HG03342 (cell line): ENCODE measurements around the gene ACTRT2.

ENCODE experiments used
- ATAC-seq: cut with Tn5 transposase; IDR thresholded peaks from one replicate; pipeline ENCODE4 v1.9.1; 2021; ENCODE audit warnings: mild to moderate bottlenecking, moderate library complexity; ENCODE audit not compliant: unreplicated experiment

ACTRT2 gene

DNA sequence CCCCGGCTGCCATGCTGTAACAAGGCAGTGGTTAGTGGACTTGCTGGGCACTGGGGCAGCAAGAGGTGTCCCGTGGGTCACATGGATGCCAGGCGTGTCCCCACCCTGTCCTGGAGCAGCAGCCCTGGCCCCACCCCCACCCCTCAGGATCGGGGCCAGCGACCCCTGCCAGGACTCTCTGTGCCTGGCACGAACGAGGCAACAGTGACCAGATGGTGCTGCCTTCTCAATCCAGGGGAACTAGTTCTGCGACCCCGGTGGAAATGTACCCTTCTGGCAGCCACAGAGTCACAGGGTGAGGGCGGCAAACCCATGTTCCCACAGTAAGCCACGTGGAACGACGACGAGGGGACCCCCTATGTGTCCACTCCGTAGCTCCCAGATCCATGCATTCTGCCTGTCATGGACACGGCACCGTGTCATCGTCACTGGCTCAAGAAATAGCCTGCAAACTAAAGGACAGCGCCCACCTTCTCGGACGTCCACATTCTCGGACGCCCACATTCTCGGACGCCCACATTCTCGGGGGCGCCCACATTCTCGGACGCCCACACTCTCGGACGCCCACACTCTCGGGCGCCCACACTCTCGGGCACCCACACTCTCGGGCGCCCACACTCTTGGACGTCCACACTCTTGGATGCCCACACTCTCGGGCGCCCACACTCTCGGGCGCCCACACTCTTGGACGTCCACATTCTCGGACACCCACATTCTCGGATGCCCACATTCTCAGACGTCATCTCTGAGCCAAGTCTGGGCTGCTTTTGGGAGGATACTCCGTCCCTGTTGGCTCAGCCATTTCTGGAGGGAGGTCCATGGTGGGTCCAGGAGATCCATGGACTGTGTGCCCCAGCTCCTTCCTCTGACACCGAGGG lies 19.6 kb upstream of the ACTRT2 start:
- no peak for ATAC-seq

DNA sequence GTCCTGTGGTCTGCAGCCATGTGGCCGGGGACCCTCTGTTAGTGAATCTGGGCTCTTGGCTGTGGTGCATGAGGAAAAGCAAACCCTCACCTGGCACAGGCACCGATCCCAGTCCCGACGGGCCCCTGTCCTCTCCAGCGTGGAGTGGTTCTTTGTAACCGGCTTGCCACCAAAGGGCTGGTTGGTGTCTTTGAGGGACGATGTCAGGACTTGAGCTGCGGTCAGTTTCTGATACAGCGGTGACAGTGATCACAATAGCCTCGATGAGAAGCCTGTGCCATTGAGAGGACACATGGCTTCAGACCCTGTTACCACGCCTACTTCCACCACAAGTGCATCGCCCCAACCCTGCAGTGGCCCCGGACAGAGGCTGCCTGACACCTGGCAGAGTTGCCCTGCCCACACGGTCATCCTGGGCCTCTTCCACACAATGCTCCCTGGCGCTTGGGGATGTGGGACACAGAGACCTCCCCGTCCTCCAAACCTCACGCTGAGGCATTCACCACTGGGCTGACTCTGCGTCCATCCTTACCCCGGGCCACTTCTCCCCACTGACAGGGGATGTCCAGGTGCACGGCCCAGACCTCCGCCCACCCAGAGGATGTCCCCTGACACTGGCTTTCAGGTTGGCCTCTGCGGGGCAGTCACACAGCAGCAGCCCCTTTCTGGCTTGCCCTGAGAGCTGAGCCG lies 18.8 kb upstream of the ACTRT2 start:
- no peak for ATAC-seq

DNA sequence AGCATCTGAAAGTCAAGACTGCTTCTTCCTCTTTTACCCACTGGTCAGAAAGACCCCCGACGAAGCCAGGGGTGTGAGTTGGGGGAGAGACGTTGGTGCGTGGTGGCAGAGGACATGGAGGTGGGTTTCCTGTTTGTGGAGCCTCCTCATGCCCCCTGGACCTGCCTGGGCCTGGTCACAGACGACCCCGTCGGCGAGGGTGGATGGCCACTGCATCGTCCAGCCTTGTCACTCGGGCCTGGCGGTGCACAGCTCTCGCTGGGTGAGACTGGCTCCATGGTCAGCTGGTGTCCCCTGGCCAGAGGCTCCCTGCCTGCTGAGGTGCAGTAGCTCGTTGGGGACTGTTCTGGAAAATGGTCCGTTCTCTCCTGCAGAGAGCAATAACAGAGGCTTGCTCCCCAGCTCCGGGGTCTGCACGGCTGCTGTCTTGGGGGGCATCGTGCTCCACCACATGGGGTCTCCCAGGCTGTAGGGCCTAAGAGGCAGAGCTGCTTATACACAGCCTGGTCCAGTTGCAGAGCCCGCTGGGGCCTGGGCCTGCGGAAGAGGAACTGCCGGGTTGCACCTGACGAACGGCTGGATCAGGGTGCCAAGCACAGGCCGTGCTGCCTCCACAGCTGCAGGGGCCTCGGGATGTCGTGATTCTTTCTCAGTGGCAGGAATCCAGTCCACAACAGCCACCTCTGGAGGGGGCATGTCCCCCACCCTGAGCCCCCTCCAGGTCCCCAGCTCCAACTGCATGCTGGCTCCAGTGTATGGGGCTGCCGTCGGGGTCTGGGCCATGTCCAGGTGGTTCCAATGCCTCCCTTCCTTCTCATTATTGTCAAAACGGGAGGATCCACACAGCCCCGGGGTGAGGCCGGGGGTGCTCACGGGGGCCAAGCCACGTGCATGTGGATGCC lies 18.0 kb upstream of the ACTRT2 start:
- no peak for ATAC-seq

DNA sequence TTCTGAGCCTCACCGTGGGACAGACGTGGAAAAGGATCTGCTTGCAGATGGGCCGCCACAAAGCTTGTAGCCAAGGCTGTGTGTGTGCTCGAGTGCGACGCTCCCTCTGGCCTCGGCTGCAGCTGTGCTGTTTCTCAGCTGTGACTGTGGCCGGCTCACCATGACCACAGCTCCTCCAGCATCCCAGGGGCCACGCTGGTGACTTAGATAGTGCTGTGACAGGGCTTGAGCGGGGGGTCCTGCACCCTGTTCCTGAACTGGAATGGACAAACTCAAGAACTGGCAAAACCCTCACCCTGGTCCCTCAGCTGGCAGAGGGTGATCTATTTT lies 17.4 kb upstream of the ACTRT2 start:
- ATAC-seq = no peak

DNA sequence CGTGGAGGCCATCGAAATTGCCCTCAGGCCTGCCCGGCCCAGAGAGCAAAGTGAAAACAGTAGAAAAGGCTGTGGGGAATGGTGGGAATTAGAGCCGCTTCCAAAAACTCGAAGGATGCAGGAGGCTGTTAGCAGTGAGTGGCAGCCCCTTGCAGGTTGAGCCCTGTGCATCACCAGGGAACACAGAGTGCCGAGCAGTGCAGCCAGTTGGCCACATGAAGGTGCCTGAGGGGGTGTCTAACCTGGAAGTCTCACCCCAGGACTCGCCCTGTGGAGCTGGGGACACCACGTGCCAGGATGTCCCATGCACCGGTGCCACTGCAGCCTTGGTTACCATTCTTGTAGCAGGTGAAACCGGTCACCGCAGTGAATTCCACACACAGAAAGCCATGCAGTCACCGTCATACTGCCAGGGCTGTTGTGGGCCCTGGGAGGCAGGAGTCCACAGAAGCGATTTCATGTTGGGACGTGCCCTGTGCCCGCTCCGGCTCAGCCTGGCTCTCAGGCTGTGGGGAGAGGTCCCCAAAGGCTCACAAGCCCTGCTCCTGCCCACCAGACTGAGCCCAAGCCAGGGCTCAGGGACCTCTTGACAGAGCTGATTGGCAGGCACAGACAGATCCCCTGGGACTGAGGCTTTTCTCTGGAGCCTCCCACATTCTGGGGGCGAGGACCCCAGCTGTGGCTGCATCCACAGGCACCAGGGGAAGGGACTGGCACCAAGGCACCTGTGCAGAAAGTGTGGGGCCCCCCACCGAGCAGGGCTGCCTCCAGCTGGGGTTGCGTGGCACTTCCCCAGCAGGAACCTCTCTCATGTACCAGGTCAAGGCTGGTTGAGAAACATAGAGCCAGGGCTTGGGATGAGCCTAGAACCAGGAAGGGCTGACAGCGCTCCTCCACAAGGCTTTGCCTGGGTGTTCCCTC lies 16.7 kb upstream of the ACTRT2 start:
- no peak for ATAC-seq

DNA sequence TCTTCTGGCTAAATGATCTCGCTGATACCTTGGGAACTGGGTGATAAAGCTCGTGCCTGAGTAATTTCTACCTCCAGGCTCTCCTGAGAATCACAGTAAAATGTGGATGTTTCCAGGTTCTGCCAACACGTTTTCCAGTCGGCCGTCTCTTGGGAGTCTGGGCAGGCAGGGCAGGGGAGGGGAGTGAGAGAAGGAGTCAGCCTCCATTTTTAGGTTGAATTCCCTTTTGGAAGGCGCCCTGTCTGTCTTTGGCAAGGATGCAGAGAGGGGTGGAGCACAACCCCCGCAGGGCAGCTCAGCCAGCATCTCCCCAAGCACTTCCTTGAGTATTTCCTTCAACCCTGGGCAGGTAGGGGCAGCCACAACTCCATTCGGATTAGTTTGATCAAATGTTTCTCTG lies 15.5 kb upstream of the ACTRT2 start:
- ATAC-seq = no peak

DNA sequence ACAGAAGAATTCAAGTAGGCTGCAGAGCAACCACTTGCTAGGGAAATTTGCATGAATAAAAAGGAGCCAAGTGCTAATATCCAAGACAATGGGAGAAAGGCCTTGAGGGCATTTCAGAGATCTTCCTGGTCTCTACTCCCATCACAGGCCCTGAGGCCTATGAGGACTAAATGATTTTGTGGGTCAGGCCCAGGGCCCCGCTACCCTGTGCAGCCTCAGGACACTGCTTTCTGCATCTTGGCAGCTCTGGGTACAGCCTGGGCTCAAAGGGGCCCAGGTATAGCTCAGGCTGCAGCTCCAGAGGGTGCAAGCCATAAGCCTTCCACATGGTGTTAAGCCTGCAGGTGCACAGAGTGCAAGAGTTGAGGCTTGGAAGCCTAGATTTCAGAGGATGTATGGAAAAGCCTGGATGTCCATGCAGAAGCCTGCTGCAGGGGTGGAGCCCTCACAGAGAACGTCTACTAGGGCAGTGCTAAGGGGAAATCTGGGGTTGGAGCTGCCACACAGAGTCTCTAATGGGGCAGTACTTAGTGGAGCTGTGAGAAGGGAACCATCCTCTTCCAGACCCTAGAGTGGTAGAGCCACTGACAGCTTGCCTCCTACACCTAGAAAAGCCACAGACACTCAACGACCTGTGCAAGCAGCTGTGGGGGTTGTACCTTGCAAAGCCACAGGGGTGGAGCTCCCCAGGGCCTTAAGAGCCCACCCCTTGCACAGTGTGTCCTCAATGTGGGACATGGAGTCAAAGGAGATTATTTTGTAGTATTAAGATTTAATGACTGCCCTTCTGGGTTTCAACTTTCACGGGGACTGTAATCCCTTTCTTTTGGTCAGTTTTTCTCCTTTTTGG lies 13.7 kb upstream of the ACTRT2 start:
- no peak for ATAC-seq

DNA sequence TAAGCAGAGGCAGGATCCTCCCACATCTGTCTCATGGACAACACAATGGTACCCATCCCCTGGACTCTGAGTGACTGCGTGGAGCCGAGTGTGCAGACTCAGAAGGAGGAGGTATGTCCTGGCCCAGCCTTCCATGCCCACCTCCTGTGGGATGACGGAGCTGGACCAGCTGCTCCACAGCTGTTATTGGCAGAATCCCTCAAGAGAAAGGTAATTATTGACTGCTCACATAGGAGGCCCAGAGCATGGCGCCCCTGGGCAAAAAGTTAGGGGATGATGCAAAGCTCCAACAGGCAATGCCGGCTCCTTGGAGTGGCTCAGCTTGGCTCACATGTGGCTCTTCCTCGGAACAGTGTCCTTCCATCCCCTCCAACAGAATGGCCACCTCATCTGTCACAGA lies 12.2 kb upstream of the ACTRT2 start:
- ATAC-seq = no peak

DNA sequence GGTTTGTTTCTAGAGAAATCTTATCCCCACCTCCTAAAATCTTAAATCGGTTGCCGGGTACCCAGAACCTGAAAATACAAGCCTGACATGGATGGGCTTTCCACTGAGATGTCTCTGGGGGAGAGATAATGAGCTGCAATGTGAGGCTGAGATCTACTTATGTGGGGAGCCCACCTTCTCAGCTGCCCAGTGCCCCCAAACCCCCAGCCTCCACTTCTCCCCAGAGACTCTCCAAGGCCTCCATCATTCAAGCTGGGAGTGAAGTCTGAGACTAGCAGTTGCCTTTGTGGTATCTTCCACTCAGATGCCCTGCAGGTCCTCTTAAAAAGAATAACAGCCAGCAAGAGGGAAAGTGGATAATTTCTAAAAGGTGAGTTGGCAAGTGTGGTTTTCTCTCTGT lies 11.7 kb upstream of the ACTRT2 start:
- no peak for ATAC-seq

DNA sequence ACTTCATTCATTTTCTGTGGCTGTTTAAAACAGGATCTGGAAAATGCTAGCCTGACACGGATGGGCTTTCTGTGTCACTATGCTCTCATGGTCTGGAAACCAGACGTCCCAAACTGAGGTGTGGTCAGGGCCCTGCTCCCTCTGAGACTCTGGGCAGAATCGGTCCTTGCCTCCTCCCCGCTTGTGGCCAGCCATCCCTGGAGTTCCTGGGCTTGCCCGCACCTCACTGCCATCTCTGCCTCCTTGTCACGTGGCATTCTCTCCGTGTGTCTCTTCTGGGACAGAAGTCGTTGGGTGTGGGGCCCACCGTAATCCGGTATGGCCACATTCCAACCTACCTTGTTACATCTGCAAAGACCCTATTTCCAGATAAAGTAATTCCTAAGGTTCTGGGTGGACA lies 10.1 kb upstream of the ACTRT2 start:
- ATAC-seq = no peak

DNA sequence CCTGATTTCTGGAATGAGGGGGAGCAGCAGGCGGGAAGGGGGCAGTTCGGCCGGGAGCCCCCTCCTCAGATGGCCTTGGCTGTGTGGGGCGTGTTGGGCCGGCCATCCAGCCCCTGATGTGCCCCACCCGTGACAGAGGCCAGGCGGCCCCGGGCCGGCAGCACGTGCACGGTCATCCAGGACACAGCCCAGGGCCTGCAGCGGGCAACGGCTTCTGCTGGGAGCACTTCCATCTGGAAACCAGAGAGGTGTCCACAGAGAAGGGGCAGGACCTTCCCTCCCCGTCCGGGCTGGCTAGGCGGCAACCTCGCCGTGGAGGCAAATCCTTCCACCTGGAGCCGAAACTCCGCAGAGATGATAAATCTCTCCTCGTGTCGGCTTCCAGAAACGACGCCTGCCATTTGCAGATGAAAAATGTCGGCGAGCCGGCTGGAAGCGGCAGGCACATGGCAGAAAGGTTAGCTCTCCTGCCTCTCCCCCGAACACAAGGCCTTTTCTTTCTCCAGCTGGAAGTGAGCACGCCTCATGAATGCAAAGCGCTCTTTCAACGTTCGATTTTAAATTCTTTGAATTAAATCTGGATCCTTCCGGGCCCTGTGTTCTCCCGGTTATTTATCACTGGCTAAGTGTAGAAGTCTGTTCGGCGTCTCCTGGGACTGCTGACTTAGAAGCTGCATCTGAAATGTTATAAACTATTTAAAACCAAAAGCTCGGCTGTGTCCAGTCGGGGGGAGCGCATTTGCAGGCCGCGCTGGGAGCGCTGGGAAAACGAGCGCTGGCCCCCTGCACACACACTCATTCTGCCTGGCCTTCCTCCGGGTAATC lies 9.4 kb upstream of the ACTRT2 start:
- no peak for ATAC-seq

DNA sequence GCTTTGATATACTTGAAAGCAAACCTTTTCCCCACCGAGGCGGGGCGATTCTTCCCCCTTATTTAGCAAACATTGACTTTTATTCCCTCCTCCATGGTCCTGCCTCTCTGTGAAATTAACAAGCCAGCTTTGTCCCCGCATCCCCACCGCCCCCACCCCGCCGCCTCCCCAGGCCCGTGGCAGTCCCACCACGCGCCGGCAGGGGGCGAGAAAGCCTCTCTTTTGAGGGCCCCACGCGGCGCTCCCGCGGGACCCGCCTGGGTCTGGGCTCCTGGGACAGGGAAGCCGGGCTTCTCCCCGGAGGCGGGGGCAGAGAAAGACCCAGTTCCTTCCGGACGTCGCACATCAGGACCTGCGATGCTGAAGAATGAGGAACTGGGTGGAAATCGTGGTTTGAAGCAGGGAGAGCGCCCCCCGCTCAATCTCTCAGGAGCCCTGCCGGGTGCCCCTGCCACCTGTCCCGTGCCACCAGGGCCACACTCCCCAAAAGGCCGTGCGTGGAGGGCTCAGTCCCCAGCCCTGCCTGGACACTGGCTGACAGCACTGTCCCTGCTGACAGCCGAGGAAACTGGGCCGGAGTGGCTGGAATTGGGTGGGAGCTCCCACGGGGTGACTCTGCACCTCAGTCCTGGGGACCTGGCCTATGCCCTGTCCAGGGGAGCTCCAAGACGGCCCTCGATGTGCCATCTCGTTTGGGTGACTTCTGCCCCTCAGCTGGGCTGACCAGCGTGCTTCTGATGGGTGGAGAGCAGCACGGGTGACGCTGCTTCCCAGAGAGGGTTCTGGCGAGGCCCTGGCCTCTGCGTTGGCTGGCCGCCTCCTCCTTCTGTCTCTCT lies 8.6 kb upstream of the ACTRT2 start:
- ATAC-seq = no peak

DNA sequence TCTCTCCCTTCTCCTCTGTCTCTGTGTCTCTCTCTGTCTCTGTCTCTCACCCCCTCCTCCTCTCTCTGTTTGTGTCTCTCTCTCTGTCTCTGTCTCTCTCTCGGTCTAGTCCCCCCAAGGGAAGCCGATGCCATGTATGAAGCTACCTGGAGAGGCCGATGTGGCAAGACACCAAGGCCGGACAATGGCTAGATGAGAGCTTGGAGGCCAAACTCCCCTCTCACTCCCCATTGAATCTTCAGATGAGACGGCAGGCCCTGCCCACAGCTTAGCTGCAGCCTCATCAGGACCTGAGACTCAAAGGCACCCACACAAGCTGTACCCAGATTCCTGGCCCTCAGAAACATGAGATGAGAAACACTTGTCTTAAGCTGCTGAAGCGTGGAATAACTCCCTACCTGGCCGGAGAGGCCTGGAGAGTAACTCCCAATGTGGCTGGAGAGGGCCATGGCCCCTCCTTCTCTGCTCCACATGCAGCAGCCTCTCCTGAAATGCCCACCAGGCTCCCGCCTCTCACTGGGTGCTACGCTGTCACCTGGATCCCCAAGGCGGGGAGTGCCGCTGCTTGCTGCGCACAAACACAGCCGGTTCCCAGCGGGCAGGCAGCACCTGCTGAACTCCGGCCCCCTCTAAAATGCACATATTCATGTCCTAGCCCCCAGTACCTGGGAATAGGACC lies 7.8 kb upstream of the ACTRT2 start:
- no peak for ATAC-seq

DNA sequence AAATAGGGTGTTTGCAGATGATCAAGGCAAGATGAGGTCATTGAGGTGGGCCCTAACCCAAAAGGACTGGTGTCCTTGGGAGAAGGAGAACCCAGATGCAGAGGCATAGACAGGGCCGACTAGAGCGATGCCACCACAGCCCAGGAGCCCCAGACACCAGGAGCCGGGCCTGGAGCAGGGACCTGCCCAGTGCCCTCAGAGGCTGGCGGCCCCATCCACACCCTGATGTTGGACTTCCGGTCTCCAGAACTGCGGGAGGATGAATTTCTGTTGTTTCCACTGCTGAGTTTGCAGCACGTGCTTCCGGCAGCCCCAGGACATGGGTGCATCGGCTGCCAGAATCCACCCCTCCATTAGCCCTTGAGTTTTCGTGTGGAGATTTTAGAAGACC lies 7.2 kb upstream of the ACTRT2 start:
- no peak for ATAC-seq

DNA sequence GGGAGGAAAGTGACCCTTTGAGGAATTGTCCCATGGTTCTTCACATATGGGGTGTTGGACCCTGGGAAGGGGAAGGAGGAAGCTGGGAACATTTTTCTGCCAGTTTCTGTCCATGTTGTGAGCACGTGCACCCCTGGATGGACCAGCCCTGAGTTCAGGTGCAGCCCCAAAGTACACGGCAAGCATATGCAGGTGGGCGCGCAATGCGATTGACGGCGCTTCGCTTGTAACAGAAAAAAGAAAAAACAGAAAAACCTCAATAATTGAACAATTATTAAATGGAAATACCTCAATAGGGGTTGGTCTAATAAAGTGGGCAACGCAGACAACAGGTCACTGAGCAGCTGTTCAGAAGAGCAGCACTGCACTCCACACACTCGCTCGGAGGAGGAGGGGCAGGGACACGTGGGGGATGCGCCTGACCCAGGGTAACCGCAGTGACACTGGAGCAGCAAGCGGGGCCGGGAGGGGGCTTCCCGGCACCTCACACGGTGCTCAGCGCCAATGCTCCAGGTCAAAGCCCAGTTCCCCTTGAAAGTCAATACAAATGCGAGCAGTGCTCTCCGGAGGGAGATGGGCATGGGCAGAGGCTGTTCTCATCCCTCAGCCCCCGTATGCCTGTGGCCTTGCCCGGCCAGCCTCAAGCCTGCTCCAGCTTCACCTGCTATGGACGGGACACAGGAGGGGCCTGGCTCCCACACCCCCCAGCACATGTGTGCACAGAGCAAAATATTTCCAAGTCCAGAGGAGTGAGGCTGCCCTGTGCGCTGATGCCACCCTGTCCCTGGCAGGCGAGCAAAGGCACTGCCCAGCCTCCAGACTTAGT lies 6.6 kb upstream of the ACTRT2 start:
- no peak for ATAC-seq

DNA sequence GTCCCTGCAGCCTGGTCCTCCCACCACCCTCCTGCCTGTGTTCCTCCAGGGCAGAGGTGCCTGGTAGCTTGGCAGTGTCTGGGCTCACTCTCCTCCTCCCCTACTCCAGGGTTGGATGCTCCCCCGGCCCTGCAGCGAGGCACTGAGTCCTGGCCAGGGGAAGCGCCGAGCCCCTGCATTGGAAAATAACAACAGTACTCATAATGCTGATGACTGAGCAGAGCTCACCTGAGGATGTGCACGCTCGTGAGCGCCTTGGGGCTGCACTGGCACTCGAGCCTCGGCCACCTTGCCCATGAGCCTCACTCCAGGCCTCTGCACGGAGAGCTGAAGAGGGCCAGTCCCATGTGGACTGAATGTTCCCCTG lies 6.0 kb upstream of the ACTRT2 start:
- ATAC-seq = no peak

DNA sequence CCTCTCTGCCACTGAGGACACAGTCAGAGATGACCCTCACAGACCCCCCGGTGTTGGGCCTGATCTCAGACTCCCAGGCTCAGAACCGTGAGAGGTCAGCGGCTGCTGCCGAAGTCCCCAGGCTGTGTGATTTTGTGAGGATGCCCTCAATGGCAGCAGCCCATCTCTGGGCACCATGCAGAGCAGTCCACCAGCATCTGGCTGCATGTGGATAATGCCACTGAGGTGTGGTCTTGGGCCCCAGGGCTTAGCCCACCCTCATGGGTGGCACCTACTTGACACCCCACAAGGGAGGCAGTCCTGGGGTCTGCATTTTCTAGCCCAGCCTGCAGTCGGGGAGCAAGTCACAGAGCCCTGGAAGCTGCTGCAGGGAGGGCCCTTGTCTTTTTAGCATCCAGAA lies 5.5 kb upstream of the ACTRT2 start:
- no peak for ATAC-seq
